AML-193 (cell line): ENCODE measurements around the gene OR52B4.
"Not testable (repeated sequence)": the region's sequence is repeated elsewhere in the genome, so short reads cannot be mapped to it uniquely, and the experiment has no call there.

Source experiments
- DNase-seq, 2 experiments: peaks; one replicate each; lab custom pipeline; 2025; lab: John Stamatoyannopoulos, UW

OR52B4 gene

DNA sequence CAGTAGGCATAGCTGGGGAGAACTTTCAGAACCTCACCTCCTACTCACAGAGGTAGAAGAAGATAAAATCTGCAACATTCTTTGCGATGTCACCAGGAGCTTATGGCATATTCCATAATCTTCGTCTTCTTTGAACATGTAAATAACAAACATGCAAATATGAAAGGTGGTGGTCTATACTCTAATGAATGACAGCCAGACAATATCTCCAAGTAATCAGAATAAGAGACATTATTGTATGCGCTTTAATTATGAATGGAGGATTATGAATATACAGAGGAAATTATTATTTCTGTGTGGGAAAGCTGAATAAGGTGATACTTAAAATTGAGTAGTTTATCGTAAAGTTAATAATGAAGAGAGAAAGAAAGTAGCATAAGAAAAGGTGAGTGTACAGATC is at the start of gene OR52B4:
Gene OR52B4, minus strand, starts transcription at position 101 of the 400 bp plus-strand sequence. Its CDS starts 91 bp downstream, at position 10.
- DNase-seq: no peak

DNA sequence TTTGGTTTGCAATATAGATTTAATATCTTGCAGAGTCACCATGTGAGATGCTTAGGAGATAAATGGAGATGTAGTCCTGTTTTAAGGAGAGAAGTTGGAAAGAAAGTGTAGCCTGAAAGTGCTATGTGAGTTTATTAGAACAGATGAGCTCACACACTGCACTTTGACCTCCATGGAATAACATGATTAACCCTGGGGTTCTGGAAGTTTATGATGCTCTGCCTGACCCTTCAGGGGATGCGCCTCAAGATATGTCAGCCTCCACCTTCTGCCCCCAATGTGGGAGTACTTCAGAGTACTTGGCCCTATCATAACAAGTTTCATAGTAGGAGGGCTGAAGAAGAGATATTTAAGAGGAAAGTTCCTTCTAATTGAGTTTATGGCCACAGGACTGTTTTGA is 48.6 kb upstream of the OR52B4 start:
- DNase-seq: no peak

DNA sequence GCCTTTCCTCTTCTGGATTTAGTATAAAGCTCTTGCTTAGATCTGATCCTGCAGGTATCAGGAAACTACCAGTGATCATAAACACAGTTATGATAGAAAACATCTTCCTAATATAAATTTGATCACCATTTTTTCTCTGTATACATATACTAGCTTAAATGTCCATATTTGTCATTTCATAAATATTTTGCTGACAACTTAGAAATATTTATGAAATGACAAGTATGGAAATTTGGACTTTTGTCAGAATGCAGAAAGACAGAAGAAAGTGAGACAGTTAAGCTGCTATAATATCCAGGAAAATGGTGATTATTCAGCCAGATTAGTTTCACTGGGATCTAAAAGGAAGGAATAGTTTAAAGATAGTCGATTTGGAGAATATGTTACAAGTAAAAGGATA is 48.1 kb upstream of the OR52B4 start:
- no peak for DNase-seq

DNA sequence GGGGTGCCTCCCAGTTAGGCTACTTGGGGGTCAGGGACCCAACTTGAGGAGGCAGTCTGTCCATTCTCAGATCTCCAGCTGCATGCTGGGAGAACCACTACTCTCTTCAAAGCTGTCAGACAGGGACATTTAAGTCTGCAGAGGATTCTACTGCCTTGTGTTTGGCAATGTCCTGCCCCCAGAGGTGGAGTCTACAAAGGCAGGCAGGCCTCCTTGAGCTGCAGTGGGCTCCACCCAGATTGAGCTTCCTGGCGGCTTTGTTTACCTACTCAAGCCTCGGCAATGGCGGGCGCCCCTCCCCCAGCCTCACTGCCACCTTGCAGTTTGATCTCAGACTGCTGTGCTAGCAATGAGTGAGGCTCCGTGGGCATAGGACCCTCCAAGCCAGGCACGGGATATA is 38.0 kb upstream of the OR52B4 start:
- not testable (repeated sequence) for DNase-seq

DNA sequence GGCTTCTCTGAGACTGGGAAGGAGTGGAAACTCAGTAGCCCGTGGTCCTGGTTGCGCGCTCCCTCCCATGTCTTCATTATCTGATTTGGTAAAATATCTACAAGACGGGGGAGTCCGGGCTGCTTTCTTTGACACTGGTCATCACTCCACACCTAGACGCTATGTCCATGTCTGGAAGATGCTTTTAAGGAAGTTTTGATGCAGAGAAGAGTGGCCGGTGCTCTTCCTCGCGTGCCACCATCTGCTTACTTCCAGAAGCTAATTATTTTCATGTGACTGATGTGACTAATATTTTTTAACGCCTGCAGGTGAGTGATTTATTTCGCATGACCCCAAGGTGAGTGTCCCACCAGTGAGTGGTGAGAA is 25.7 kb upstream of the OR52B4 start:
- peak in 1 of 2 experiments; percentile 77 for DNase-seq

DNA sequence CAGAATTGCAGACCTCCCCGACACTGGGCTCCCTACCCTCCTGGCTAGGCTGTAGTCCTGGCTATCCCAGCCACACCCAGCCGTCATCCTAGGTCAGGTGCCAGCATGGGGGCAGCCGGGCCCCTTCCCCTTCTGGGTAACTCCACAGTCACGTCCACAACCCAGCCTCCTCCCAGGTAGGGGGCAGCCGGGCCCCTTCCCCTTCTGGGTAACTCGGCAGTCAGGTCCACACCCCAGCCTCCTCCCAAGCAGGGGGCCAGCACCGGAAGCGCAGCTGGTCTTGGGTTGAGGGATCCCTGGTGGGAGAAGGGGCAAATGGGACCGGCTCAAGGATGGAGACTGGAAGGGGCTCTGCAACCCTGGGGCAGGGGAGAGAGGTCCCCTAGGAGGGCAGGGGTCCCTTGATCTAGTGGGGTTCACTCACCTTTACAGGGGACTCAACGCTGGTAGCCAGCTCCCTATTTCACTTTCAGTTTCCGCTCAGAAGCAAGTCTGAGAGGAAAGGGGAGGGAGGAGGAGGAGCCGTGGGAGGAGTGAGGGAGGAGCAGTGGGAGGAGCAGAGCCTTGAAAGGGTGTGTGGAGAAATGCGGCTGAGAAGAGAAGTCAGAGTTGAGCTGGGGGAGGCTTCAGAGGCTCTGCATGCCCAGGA is 25.1 kb upstream of the OR52B4 start, which contains the start of gene TRIM21:
Gene TRIM21, minus strand, starts transcription at position 494 of the 649 bp plus-strand sequence. CDS start 3,293 bp downstream, outside the sequence.
- peak; percentile 86 to 96 for DNase-seq

DNA sequence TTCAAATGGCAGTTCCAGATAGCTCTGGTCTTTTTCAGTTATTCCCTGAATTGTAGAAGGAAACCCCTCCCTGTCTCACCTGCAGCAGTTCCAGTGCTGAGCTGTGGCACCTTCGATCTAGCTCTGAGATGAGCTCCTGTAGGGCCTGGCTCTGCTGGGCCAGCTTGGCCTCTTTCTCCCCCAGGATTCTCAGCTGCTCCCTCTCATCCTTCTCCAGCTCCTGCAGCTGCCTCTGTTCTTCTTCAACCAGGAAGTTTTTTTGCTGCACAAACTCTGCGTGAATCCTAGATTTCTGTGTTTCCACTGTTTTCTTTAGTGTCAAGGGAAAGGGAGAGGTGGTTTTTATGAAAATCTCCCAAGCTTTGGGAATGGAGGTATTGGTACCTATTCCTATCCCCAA is 20.0 kb upstream of the OR52B4 start:
- DNase-seq: no peak

DNA sequence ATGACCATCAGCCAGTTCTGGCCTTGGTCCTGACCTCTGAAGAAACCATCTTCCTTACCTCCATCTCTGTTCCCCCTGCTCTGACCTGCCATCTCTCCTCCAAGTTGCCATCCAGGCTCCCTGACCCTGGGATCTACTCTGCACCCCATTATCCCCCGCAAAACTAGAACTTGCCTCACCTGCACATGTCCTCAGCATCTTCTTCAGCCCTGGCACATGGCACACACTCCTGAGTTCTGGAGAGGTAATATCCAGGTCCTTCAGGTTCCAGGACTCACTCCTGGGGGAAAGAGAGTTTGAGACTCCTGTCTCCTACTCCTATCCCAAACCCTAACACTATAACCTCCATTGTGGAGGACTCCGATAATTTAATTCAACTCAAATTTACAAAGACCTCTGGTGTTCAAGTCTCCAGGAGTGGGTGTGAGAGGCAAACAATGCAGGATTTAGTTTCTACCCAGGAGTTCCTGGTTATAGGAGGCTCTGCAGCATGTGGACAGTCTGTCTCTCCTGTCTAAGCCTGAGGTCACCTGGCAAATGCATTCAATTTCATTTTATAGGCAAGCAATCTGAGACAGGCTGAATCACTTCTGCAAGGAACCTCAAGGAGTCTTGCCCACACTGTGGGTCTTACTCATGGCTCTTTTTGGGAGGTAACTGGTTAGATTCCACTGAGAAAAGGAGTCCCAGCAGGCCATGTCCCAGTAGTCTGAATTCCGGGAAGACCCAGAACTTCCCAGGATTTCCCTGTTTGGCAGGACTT is 18.0 kb upstream of the OR52B4 start:
- DNase-seq: no peak

DNA sequence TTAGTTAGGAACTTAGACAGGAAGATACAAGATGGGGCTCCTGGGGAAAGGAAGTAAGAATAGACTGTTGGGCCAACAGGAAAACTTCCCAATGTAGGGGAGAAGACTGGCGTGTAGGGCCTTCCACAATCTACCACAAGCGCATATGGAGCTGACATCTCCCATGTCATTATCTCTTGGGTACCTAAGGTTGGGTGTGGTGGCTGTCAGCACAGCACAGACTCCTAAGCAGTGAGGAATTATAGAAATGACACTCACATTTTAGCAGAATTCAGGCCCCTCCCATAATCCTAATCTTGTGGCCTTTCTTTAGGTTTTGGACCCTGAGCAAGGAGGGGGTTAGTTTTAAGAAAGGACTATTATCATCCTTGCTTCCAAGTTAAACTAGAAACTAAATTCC is 13.7 kb upstream of the OR52B4 start:
- no peak for DNase-seq

DNA sequence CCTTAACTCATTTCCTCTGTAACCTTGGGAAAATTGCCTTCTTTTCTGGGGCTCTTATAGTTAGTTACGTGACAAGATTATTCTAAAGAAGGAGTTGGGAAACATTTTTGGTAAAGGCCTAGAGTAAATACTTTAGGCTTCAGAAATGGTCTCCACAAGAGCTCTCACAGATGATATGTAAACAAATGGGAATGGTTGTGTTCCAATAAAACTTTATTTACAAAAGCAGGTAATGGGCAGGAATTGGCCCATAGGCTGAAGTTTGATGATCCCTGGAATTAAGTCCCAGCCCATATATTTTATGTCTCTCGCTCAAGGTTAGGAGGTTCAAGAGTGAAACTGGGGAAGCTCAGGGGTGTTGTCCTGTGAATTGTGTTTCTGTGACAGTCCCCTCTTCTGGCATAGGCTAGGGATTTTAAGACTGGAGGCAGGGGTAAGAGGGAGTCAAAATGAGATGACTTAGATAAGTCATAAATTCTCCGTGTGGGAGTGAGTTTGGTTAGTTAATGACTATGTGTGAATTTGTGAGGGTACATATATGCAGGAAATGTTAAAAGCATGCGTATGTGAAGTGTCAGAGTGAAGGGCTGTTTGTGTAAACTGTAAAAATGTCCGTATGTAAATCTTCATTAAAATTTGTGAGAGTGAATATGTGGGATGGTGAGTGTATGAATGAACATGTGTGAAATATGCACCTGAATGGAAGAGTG is 7.4 kb upstream of the OR52B4 start:
- no peak for DNase-seq

DNA sequence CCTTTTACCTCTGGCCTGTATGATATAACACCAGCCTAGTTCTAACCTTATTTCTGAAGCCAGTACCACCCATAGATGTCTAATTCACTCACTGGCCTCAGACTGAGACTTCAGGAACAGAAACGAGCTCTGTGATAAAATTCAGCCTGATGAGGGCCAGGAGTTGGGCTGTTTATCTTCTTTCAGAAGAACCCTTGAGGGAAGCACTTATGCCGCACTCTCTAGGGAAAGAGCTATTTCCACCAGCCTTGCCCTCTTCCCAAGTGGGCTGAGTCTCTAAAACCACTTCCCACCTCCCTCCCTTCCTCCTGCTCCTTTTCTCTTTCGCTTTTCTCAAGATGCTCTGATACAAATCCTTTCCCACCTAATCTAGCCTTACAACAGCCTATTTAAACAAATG is 2.0 kb upstream of the OR52B4 start:
- no peak for DNase-seq

DNA sequence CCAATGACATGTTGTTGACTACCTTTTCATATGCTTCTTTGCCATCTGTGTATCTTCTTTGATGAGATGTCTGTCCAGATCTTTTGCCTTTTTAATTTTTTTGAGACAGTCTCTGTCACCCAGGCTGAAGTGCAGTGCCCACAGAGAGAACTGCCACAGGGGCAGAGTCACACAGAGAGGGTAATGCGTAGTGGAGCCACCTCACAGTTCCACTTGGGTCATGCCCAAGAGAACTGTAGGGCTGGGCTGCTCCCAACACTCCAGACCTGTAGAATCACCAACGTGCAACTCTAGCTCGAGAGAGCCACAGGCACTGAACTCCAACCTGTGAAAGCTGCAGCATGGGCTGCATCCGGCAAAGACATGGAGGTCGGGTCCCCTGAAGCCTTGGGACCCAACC is 20.0 kb downstream of the OR52B4 start:
- DNase-seq: not testable (repeated sequence)

DNA sequence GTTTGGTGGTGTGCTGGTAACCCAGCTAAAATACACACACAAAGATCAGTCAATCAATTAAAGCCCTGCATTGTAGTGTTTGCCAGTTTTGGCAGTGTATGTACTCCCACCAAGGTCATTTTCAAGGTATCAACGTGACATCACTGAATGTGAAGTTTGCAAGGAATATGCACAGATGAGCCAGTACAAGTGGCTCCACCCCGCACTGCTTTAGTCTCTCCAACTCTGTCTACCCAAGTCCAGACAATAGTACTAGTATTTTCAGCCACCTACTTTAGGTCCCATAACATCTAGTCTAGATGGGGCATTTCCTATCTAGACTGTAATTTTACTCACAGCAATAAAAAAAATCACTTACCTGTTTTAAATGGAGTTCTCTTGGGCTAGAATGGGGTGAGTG is 22.8 kb downstream of the OR52B4 start:
- not testable (repeated sequence) for DNase-seq

DNA sequence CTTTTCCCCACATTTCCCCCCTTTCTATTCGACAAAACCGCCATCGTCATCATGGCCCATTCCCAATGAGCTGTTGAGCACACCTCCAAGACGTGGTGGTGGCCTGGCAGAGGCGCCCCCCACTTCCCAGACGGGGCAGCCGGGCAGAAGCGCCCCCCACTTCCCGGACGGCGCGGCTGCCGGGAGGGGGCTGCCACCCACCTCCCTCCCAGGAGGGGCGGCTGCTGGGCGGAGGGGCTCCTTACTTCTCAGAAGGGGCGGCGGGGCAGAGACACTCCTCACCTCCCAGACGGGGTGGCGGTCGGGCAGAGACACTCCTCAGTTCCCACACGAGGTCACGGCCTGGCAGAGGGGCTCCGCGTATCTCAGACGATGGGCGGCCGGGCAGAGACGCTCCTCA is 33.8 kb downstream of the OR52B4 start:
- DNase-seq: not testable (repeated sequence)
